HG03460 (cell line): ENCODE results near the gene GUCY1B1.
A peak's percentile ranks its signal among the peaks of the same experiment; 100 is the strongest.

ENCODE experiments used
- ATAC-seq: cut with Tn5 transposase; IDR thresholded peaks from one replicate; pipeline ENCODE4 v1.9.1; 2021; ENCODE audit not compliant: unreplicated experiment

Gene GUCY1B1

DNA sequence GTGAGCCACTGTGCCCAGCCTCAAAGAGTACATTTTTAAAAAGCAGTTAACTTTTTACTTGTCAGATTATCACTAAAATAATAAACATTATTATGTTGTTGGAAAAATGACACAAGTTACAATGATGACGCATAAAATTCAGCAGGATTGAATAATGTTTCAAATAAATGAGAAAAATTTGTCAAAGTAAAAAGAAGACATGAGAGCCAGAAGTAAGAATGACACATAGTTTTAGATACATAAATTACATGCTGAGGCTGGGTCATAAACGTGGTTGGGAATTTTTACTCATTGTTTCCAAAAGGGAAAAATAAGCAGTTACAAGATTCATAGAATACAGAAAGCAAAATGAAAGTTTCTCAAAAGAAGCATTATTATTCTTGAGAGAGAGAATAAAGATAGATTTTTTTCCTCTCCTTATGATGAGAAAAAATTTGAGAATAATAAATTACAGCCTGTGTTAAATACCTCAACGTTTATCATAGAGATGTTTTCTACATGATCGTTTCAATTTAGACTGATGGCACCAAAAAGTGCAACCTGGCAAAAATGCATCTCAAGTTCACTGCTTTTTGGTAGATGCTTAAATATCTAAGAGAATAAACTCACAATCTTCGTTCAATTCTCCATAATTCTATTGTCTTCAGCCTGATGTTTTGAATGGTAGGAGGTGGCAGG is 40.4 kb downstream of the GUCY1B1 start:
- no peak for ATAC-seq

DNA sequence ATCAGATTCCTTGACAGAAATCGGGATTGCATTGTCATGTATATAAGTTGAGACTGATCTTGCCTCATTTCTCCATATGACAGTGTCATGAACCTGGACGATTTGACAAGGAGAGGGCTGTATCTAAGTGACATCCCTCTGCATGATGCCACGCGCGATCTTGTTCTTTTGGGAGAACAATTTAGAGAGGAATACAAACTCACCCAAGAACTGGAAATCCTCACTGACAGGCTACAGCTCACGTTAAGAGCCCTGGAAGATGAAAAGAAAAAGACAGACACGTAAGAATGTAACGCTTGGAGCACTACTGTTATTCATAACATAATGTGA is 40.9 kb downstream of the GUCY1B1 start:
- no peak for ATAC-seq

DNA sequence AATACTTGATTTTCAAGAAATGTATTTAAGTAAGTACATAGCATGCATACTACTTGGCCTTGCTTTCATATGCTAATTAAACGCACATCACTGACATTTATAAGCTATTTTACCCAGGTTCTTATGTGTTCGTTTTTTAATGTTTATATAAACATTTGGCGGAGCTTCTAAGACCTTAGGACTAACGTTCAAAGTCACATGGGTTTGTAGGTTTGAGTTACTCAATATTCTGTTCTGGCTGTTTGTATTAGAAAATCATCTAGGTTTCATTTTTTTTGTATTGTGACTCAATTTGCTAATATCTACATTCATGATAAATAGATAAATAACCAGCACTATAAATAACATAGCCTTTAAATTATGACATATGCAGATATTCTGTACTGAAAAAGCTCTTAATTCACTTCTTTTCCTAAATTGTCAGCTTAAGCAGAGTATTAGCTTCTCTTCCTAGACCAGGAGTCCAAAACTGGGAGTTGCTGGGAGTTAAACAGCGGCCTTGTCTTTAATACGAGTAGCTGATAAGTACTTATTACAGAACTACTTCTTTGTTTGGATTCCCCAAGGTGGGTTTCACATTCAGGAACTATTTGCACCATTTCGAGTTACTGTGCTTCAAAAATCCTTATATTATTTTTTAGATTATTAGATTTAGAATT is 42.0 kb downstream of the GUCY1B1 start:
- ATAC-seq: no peak

DNA sequence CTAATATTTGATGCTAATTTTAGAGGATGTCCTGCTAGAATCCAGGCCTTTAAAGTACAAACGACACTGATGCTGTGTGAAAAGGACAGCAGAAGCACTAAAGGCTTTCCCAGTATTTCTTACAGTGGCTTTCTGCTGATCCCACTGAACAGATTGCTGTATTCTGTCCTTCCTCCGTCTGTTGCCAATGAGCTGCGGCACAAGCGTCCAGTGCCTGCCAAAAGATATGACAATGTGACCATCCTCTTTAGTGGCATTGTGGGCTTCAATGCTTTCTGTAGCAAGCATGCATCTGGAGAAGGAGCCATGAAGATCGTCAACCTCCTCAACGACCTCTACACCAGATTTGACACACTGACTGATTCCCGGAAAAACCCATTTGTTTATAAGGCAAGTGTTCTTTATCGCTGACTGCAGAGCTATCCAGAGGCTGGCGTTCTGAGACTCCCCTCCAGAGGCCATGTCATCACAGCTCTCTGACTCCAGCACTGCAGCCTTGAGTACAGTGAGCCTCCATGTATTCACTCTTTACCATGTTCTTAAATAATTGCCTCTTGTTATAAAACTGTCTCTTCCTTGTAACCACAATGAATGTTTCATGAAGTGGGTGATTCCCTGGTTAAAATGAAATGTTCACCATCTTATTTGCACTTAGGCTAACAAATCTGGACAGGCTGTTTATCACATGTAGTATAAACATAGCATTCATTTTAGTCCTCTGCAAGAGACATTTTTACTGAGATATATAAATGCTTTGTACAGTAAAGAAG is 43.6 kb downstream of the GUCY1B1 start:
- ATAC-seq: no peak

DNA sequence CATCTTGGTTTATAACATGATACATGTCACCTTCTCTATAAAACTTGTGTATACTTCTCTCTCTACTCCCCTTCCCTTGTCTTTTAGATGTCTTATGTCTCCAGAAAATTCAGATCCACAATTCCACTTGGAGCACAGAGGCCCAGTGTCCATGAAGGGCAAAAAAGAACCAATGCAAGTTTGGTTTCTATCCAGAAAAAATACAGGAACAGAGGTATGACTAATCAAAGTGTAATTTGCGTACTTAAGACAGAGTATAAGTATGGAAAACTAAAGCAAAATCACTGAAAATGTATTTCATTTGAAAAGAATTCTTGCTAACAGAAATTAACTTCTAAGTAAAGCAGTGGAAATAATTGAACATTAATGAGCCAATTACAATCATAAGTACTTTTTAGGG is 46.2 kb downstream of the GUCY1B1 start:
- ATAC-seq: no peak

DNA sequence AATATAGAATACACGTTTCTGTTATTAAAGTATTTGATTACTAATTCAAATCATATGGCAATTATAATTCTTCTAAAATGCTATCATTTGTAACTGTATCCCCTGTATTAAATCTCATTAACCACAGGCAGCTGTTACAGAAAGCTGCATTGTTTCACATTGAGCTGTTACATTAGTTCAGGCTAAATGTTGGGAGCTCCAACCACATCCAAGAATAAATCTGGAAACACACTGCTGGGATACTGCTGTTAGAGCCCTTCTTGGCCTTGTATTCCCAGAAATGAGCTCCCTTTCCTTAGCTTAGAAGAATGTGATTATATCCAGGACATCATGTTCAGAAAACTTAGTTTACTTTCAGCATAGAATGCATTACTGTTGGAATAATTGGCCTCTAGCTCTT is 48.2 kb downstream of the GUCY1B1 start:
- no peak for ATAC-seq

DNA sequence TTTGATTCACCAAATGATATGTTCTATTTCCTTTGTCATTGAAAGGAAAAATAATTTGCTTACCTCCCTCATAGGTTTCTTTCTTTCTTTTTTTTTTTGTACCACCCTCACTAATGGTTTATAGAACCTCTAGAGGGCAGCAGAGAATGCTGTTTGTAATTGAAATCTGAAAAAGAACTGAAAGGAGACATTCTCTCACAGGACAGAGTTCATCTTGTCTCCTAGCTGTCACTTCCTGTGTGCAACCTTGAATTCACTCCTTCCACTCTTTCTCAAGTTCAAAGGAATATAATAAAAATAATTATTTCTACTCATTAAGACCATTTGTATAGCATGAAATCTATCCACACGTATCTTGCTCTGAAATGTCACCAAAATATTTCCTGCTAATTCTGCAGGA is 51.0 kb downstream of the GUCY1B1 start:
- ATAC-seq: peak; percentile 96

DNA sequence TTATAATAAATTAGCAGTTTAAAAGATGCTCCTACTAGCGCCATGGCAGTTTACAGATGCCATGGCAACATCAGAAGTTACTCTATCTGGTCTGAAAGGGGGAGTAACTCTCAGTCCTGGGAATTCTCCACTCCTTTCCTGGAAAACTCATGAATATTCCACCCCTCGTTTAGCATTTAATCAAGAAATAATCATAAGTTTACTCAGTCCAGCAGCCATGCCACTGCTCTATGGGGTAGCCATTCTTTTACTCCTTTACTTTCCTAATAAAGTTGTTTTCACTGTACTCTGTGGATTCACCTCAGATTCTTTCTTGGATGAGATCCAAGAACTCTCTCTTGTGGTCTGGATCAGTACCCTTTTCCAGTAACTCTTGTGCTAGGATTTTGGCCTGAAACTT is 52.3 kb downstream of the GUCY1B1 start:
- ATAC-seq: no peak

DNA sequence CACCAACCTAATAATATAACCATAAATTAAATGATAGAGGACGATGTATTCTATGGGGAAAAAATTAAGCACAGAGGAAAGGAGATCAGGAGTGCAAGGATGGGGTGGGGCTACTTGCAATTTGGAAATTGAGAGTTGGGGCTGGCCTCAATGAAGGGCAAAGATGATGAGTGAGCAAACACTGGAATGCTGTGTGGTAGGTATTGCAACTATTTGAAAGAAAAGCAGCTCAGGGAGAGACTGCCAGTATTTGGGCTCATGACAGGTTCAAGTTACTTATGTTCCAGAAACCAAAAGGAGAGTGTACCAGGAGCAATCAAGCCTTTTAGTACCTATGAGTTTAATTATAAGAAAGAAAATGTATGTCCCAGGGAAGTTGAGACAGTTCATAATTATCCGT is 59.8 kb downstream of the GUCY1B1 start:
- no peak for ATAC-seq

DNA sequence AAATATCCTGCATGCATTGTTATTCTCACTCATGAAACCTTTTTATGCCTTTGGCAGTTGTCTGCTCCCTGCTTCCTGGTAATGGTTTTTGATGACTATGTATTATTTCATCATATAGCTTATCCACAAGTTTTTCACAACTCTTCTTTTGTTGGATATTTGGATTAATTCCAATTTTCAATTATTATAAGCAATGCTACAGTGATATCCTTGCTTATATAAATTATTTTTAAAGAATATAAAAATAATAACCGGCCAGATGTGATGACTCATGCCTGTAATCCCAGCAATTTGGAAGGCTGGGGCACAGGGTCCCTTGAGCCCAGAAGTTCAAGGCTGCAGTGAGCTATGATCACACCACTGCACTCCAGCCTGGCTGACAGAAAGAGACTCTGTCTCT is 60.2 kb downstream of the GUCY1B1 start:
- no peak for ATAC-seq

DNA sequence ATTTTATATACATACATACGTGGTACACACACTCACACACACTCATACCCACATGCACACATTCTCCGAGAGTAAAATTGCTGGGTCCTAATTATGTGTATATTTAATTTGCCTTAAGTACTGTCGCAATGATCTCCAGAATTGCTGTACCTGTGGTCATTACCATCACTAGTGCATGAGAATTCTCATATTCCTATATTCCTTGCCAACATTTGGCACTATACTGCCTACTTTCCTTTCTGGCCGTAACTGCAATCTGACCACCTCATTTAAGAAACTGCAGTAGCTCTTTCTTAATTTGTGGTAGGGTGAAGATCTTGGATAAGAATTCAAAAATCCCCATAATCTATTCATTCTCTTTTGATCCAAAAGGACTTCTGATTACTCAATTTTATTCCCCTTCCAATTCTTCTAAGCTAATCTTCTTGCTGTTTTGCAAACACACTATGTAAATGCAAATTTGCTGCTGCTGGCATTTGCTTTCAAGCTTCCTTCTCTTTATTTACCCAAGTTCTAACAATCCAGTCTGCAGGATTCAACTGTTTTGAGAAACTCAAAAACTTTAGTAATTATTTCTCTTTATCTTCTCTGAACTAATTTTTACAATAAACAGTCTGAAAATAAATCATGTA is 62.2 kb downstream of the GUCY1B1 start:
- no peak for ATAC-seq

DNA sequence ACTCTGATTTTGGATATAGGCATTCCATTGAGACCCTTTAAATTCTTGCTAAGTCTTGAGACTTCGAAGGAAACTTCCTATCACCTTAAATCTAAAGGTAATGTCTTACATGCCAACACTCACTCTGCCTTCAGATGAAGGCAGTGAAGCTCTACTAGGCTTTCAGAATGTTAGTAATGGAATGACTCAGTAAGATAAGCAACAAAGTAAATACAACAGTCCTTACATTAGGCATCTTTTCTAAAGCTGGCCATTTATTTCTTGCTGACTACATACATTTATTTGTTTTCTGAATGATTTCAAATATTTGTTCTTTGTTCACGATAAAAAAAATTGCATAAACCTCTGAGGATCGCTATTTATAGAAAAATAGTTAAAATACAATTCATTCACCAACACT is 63.8 kb downstream of the GUCY1B1 start:
- ATAC-seq: no peak

DNA sequence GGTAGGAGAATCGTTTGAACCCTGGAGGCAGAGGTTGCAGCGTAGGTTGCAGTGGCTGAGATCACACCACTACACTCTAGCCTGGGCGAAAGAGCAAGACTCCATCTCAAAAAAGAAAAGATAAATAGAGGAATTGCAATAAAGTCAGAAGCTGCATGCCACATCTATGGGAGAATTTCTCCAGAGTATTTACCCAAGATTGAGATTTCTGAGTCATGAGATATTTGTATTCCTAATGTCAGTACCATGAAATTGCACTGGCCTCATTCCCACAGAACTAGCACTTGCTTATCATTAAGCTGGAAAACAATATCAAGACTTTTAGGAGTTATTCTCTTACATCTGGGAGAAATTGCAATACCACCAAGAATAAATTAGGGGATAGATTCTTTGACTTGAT is 69.8 kb downstream of the GUCY1B1 start:
- no peak for ATAC-seq

DNA sequence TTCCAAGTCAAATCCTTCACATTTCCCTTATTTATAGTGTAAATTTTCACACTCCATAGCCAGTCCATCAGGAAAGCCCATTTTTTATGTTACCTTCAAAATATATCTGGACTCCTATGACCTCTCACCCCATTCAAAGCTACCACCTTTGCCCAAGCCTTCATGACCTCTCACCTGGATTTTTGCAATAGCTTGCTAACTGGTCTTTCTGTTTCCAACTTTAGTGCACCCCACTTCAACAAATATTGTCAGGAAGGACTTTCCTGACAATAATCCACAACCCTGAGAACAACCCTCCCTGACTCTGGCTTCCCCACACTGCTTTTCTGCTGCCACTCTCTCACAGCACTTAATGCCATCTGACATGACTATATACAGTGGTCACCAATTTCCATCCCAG is 73.8 kb downstream of the GUCY1B1 start:
- no peak for ATAC-seq

DNA sequence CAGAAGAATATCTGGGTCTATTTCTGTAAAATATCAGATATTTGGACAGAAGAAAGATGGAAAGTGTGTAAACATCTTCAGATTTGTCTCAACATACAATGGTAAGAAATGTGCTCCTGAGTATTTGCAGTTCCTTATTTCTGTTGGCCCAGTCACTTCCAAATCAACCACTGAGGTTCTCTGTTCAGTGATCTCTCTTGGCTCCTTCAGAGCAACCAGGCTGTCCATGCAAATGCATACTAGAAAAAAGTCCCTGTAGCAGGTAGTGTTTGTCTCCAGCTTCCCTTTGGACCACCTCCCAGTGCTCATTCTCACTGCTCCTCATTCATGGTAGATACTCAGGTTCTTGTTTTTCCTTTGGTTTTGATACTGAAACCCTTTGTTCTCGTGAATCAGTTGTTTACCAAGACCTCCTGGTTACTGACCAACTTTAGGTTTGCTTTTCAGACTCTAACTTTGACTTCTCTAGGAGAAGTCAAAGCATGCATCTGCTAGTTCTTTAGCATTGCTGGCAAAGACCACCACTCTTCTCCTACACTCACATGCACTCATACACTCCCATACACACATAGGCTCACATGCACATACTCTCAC is 78.5 kb downstream of the GUCY1B1 start:
- no peak for ATAC-seq

DNA sequence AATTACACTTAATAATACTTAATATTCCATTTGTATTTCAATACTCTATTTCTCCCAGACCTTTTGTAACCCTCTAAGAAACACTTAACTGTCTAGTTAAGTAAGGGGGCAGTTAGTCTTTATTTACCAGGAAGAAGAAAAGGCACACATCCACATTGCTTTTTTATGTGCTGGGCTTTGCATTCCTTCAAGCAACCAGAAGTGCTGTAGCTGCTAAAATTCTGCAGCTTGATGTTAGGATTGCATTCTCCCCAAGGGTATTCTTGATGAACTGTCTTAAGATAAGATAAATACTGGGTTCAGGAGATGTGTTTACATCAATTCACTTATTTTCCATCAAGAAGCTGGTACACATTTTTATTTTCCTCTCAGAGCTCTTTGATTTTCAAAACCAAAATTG is 83.3 kb downstream of the GUCY1B1 start:
- no peak for ATAC-seq

DNA sequence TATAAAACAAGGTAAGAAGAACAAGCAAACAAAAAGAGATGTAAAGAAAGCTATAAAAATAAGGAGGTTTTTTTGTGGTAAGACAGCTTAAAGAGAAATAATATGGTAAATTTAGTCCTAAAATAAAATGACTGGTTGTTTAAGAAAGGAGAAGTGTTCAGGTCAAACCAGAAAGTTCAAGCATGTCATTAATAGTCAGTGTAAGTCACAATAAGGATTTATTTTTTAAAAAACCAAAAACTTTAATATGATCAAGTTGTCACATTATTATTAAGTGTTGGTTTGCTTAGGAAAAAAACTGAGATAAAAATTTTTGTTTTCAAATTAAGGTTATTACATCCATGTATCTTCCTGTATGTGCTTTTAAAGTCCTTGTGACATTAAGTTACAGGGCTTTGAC is 88.1 kb downstream of the GUCY1B1 start:
- no peak for ATAC-seq

DNA sequence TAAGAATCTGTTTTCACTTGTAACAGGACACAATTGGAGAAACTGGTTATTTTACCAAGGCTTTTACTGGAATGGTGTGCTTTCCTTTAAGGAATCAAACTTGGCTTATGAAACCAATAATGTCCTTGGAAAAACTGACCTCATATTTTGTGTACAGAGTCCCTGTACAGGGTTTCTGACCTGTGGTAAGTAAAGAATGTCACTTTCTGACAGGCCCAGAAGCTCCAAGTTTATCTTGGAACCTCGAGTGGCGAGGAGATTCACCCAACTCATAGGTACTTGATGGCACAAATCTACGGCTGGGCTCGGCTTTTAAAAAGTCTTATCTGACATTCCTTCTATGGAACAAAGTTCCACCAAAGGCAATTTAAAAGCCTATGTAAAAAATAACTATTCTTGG is 90.2 kb downstream of the GUCY1B1 start:
- no peak for ATAC-seq

DNA sequence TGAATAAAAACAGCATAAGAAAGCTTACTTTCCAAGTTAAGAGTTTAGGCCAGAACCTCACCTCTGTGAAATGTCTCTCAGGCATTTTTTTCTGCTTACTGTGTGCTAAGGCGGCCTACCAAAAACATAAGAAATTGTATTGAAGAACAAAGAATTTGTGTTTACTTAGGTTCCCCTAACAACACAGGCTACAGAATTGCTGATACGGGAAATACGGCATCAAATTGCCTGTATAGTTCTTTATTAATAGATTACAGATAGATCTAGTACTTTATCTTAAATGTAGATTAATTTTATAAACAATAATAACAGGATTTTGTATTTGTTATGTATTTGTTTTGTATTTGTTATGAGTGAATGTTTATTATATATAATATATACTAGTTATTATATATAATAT is 94.4 kb downstream of the GUCY1B1 start:
- ATAC-seq: no peak

DNA sequence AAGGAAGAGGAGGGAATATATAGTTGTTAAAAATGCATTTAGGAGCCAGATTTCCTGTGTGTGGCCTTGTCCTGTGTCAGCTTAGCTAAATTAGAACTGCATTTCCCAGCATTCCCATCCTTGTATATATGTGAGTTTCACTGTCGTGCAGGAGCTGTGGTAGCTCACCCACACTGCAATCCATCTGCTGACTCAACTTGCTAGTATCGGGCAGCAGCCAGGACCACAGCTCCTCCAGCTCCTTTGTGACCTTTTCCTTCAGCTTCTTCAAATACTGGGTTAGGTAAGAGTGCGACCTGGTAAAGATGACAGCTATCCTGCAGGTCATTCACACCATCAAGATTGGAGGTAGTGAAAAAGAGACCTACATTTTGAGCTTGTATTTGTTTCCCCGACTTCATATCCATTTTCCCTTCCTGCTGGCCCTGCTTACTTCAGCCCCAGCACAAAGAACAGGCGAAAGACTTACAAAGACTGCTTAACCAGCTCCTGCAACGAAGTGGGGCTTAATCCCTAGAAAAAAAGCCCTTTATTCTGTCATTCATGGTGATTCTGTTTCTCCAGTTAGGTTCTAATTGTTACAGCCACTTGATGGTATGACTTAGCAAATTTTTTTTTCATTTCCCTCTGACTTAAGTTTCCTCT is 95.9 kb downstream of the GUCY1B1 start:
- ATAC-seq: no peak

DNA sequence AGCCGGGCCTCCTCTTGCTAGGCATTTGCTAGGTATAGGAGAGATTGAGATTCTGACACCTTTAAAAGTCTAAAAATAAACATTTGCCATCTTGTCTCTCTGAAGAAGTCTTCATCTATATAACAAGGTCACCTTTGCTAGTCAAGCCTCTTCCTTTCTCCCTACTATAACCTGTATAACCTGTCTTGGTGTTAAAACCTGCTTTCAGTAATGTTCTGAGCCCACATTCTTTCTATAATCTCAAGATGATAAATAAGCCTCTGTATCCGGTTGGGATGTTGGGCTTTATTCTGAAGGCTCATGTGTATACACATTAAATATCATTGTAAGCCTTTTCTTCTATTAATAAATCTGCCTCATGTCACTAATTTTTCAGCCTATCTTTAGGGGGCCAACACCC is 97.1 kb downstream of the GUCY1B1 start:
- ATAC-seq: no peak
